Measurements from ENCODE around the gene CPTP. TPM values are rescaled to one million over a fixed set of nuclear protein-coding genes. Genes with fewer than 3 reads are reported as not detected.

The CPTP gene
- total and polyA plus RNA-seq, 2 donors (not counting 1 experiment from before 2014, with no cell fraction given): 17.1 to 18.8 TPM

DNA sequence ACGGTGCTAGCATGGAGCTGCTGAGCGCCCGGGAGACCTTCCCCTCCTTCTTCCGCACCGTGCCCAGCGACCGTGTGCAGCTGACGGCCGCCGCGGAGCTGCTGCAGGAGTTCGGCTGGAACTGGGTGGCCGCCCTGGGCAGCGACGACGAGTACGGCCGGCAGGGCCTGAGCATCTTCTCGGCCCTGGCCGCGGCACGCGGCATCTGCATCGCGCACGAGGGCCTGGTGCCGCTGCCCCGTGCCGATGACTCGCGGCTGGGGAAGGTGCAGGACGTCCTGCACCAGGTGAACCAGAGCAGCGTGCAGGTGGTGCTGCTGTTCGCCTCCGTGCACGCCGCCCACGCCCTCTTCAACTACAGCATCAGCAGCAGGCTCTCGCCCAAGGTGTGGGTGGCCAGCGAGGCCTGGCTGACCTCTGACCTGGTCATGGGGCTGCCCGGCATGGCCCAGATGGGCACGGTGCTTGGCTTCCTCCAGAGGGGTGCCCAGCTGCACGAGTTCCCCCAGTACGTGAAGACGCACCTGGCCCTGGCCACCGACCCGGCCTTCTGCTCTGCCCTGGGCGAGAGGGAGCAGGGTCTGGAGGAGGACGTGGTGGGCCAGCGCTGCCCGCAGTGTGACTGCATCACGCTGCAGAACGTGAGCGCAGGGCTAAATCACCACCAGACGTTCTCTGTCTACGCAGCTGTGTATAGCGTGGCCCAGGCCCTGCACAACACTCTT lies 7.6 kb downstream of the CPTP start:
- Mint-ChIP-seq H3K9me3 (ENCODE audit: insufficient read depth) (no peaks in the 10 kb centered on the region), H3K27ac (no peak overlapping the region), H3K4me1 (peaks cover 7% of the 10 kb centered on the region), H3K27me3 (no peaks in the 10 kb centered on the region), H3K4me3 (no peak overlapping the region)
- ChIA-PET CTCF (no interaction called here), POLR2A (interaction anchor here (0.7 kb wide), 1 partner anchor 10 kb away, joined by 12 read pairs; no protein-coding TSS in a partner anchor)
- DNase-seq (no peak), ATAC-seq (ENCODE audit: low read depth) (no peak)
- no peaks in the 10 kb centered on the region for H3K27me3 ChIP-seq (replicated peaks in 1 of 4; ENCODE audit: control extremely low read depth in 1 of 4, control insufficient read depth in 3 of 4, insufficient read depth in 4 of 4, low read length in 3 of 4)
- H2AFZ ChIP-seq (ENCODE audit: insufficient read depth, low read depth, low read length, poor library complexity, severe bottlenecking): no peak overlapping the region
- WGBS (ENCODE audit: insufficient coverage): 92% methylated on average over 57 of the region's 57 CpGs
- H3K4me3 ChIP-seq (ENCODE audit: control extremely low read depth in 1 of 5, extremely low read depth in 1 of 5, insufficient read depth in 1 of 5, low read depth in 2 of 5, low read length in 4 of 5): no peak overlapping the region
- no peak overlapping the region for H3K9ac ChIP-seq (ENCODE audit: low read length)
- no peaks in the 10 kb centered on the region for H3K79me2 ChIP-seq (ENCODE audit: control insufficient read depth, insufficient read depth, low read length)
- H4K20me1 ChIP-seq (ENCODE audit: control insufficient read depth, insufficient read depth, low read length, poor library complexity, severe bottlenecking): no peaks in the 10 kb centered on the region
- intact Hi-C loops (cut with micrococcal nuclease): no loop called here
- H3K4me2 ChIP-seq (replicated peaks; ENCODE audit: low read depth, low read length, poor library complexity, severe bottlenecking): no peak overlapping the region
- peaks cover 0 to 4% of the 10 kb centered on the region in 2 experiments for H3K36me3 ChIP-seq (replicated peaks in 1 of 2; ENCODE audit: control extremely low read depth in 1 of 2, control insufficient read depth in 1 of 2, extremely low read depth in 1 of 2, insufficient read depth in 2 of 2, low read length in 1 of 2)
- peaks cover 0 to 16% of the 10 kb centered on the region in 2 donors for H3K4me1 ChIP-seq (ENCODE audit: control insufficient read depth in 2 of 2, insufficient read depth in 2 of 2, low read length in 2 of 2)
- TF ChIP-seq EZH2 (IDR thresholded peaks at IDR 0.05; ENCODE audit: borderline replicate concordance, insufficient read depth, low read depth, low read length, poor library complexity, severe bottlenecking): no peak
- TF ChIP-seq, protein P1, sequence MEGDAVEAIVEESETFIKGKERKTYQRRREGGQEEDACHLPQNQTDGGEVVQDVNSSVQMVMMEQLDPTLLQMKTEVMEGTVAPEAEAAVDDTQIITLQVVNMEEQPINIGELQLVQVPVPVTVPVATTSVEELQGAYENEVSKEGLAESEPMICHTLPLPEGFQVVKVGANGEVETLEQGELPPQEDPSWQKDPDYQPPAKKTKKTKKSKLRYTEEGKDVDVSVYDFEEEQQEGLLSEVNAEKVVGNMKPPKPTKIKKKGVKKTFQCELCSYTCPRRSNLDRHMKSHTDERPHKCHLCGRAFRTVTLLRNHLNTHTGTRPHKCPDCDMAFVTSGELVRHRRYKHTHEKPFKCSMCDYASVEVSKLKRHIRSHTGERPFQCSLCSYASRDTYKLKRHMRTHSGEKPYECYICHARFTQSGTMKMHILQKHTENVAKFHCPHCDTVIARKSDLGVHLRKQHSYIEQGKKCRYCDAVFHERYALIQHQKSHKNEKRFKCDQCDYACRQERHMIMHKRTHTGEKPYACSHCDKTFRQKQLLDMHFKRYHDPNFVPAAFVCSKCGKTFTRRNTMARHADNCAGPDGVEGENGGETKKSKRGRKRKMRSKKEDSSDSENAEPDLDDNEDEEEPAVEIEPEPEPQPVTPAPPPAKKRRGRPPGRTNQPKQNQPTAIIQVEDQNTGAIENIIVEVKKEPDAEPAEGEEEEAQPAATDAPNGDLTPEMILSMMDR (IDR thresholded peaks at IDR 0.05): no peak
- peaks cover 0 to 16% (median 0%) of the 10 kb centered on the region in 3 donors for H3K9me3 ChIP-seq (ENCODE audit: control extremely low read depth in 1 of 3, control insufficient read depth in 2 of 3, insufficient read depth in 1 of 3, low read length in 2 of 3)
- H3K27ac ChIP-seq (ENCODE audit: low read length in 2 of 2): no peak overlapping the region

DNA sequence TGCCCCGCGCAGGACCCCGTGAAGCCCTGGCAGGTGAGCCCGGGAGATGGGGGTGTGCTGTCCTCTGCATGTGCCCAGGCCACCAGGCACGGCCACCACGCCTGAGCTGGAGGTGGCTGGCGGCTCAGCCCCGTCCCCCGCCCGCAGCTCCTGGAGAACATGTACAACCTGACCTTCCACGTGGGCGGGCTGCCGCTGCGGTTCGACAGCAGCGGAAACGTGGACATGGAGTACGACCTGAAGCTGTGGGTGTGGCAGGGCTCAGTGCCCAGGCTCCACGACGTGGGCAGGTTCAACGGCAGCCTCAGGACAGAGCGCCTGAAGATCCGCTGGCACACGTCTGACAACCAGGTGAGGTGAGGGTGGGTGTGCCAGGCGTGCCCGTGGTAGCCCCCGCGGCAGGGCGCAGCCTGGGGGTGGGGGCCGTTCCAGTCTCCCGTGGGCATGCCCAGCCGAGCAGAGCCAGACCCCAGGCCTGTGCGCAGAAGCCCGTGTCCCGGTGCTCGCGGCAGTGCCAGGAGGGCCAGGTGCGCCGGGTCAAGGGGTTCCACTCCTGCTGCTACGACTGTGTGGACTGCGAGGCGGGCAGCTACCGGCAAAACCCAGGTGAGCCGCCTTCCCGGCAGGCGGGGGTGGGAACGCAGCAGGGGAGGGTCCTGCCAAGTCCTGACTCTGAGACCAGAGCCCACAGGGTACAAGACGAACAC lies 8.3 kb downstream of the CPTP start:
- TF ChIP-seq, protein P1 (IDR thresholded peaks at IDR 0.05): no peak
- TF ChIP-seq EZH2 (IDR thresholded peaks at IDR 0.05; ENCODE audit: borderline replicate concordance, insufficient read depth, low read depth, low read length, poor library complexity, severe bottlenecking): no peak
- no peaks in the 10 kb centered on the region for H3K27me3 ChIP-seq (replicated peaks in 1 of 4; ENCODE audit: control extremely low read depth in 1 of 4, control insufficient read depth in 3 of 4, insufficient read depth in 4 of 4, low read length in 3 of 4)
- no peak overlapping the region for H2AFZ ChIP-seq (ENCODE audit: insufficient read depth, low read depth, low read length, poor library complexity, severe bottlenecking)
- H3K9ac ChIP-seq (ENCODE audit: low read length): no peak overlapping the region
- peaks cover 0 to under 1% of the 10 kb centered on the region in 2 experiments for H3K36me3 ChIP-seq (replicated peaks in 1 of 2; ENCODE audit: control extremely low read depth in 1 of 2, control insufficient read depth in 1 of 2, extremely low read depth in 1 of 2, insufficient read depth in 2 of 2, low read length in 1 of 2)
- DNase-seq (no peak), ATAC-seq (ENCODE audit: low read depth) (no peak)
- no peak overlapping the region for H3K4me3 Mint-ChIP-seq
- peaks cover 7% of the 10 kb centered on the region for H3K4me1 Mint-ChIP-seq
- H3K9me3 ChIP-seq (ENCODE audit: control extremely low read depth in 1 of 3, control insufficient read depth in 2 of 3, insufficient read depth in 1 of 3, low read length in 2 of 3): peaks cover 0 to 16% (median 0%) of the 10 kb centered on the region in 3 donors
- H3K27ac Mint-ChIP-seq: no peak overlapping the region
- intact Hi-C loops (cut with micrococcal nuclease): no loop called here
- no peaks in the 10 kb centered on the region for H3K79me2 ChIP-seq (ENCODE audit: control insufficient read depth, insufficient read depth, low read length)
- no peak overlapping the region for H3K4me2 ChIP-seq (replicated peaks; ENCODE audit: low read depth, low read length, poor library complexity, severe bottlenecking)
- no peaks in the 10 kb centered on the region for H3K27me3 Mint-ChIP-seq
- peaks cover 0 to 16% of the 10 kb centered on the region in 2 donors for H3K4me1 ChIP-seq (ENCODE audit: control insufficient read depth in 2 of 2, insufficient read depth in 2 of 2, low read length in 2 of 2)
- H3K4me3 ChIP-seq (ENCODE audit: control extremely low read depth in 1 of 5, extremely low read depth in 1 of 5, insufficient read depth in 1 of 5, low read depth in 2 of 5, low read length in 4 of 5): no peak overlapping the region
- WGBS (ENCODE audit: insufficient coverage): 92% methylated on average over 48 of the region's 48 CpGs
- H3K9me3 Mint-ChIP-seq (ENCODE audit: insufficient read depth): no peaks in the 10 kb centered on the region
- CTCF ChIA-PET: no interaction called here
- no peak overlapping the region for H3K27ac ChIP-seq (ENCODE audit: low read length in 2 of 2)
- POLR2A ChIA-PET: no interaction called here
- H4K20me1 ChIP-seq (ENCODE audit: control insufficient read depth, insufficient read depth, low read length, poor library complexity, severe bottlenecking): no peaks in the 10 kb centered on the region
